Right lobe of liver (tissue), 4 donors: ENCODE data around the gene LMO7.

Experiments used
- POLR2A ChIP-seq: fragments of 450-650 bp; IDR thresholded peaks from one replicate; pipeline ENCODE4 v1.6.1; 2017; ENCODE audit warnings: antibody characterized with exemption, mild to moderate bottlenecking
- TF ChIP-seq, protein P1 (sequence below), 4 donors: fragments of 200-600 bp in 3 of 4; fragments of 450-650 bp in 1 of 4; IDR thresholded peaks; one replicate each; pipeline versions ENCODE4 v1.5.1 to v1.8.0; 2016 to 2022; ENCODE audit warnings: antibody characterized with exemption in 4 of 4, mild to moderate bottlenecking in 2 of 4
- donor health status: DM: no; HTN: no; CAD: no.
- donor health status: DM: no; HTN: no; CAD: no.
- donor health status: DM: no; HTN: yes; CAD: no.

DNA sequence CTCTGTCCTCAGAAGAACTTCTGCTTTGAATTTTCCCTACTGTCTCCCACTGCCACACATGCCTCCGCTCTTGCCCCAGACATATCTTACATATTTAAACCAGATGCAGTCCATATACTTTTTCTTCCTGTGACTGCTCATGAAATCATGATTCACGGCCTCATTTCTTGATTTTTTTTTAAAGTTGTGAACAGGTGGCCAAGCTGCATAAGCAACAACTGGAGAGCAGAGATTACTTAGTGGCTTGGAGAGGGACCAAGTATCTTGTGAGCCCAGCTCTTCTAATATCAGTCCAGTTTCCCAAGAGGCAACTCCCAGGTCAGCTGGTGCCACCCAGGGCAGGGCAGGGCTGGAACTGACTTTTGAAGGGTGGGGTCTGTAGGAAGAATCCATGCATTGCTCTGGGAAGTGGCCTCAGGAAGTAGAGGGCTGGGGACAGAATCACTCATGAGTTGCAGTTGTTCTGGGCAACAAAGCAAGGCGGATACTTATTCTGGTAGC lies 152.4 kb downstream of the LMO7 start:
- TF ChIP-seq, protein P1, sequence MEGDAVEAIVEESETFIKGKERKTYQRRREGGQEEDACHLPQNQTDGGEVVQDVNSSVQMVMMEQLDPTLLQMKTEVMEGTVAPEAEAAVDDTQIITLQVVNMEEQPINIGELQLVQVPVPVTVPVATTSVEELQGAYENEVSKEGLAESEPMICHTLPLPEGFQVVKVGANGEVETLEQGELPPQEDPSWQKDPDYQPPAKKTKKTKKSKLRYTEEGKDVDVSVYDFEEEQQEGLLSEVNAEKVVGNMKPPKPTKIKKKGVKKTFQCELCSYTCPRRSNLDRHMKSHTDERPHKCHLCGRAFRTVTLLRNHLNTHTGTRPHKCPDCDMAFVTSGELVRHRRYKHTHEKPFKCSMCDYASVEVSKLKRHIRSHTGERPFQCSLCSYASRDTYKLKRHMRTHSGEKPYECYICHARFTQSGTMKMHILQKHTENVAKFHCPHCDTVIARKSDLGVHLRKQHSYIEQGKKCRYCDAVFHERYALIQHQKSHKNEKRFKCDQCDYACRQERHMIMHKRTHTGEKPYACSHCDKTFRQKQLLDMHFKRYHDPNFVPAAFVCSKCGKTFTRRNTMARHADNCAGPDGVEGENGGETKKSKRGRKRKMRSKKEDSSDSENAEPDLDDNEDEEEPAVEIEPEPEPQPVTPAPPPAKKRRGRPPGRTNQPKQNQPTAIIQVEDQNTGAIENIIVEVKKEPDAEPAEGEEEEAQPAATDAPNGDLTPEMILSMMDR (IDR thresholded peaks at IDR 0.05), result no peak
- TF ChIP-seq POLR2A, result no peak
